GM21723 (cell line): ENCODE measurements around the gene OTUD3.
"Not testable (repeated sequence)": the region's sequence is repeated elsewhere in the genome, so short reads cannot be mapped to it uniquely, and the experiment has no call there.

Experiments
- ATAC-seq: cut with Tn5 transposase; IDR thresholded peaks from one replicate; pipeline ENCODE4 v1.9.1; 2021; ENCODE audit warnings: mild to moderate bottlenecking, moderate library complexity; ENCODE audit not compliant: unreplicated experiment

Gene OTUD3

DNA sequence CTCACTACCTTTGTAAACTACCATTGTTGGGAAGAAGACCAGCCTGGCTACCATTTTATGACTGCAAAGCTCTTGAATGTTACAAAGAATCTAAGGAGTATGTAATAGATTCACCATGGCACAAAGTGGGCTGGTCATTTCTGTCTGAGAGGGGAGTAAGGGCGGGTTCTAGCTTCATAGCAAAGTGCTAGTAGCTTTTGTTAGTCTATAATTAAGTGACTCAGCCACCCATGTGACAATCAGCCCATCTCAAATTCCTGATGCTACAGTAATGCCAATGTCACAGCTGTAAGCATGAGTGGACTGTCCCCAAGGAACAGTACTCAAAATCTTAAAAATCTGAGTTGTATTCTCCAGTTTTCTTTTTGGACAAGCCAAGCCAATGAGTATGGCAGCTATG, 15.4 kb upstream of the OTUD3 start:
- no peak for ATAC-seq

DNA sequence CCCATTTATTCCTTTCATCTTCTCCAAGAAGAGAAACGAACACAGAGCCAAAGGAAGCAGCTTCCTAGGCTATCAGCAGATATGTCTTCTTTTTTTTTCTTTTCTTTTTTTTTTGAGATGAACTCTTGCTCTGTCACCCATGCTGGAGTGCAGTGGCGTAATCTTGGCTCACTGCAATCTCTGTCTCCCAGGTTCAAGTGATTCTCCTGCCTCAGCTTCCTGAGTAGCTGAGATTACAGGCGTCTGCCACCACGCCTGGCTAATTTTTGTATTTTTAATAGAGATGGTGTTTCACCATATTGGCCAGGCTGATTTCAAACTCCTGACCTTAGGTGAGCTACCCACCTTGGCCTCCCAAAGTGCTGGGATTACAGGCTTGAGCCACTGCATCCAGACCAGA, 13.6 kb upstream of the OTUD3 start:
- ATAC-seq = not testable (repeated sequence)

DNA sequence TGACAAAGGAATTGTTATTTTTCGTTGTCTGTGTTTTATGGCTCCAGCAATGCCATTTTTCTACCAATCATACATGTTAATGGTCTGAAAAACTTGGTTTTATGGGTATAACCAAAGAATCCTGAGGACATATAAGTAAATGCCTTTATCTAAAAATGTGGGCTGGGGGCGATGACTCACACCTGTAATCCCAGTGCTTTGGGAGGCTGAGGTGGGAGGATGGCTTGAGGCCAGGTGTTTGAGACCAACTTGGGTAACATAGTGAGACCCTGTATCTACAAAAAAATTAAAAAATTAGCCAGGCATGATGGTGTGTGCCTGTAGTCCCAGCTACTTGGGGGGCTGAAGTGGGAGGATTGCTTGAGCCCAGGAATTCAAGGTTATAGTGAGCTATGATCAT, 12.7 kb upstream of the OTUD3 start:
- ATAC-seq = not testable (repeated sequence)

DNA sequence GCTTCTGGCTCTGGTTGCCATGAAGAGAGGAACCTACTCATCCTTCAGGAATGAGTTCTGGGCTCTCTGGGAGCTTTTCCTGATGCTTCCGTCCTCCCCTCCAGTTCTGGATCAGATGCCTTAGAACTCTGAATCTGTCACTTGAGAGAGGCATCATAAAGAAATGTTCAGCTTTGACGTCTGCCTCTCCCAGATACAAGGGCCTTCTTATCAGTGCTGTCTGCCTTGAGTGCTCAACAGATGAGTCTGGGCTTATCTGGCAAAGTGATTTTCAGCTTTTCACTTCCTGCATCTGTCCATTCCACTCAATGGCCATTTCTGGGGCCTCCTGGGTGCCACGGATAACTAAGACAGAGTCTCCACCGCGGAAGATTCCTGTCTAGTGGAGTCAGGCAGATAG, 12.3 kb upstream of the OTUD3 start:
- no peak for ATAC-seq

DNA sequence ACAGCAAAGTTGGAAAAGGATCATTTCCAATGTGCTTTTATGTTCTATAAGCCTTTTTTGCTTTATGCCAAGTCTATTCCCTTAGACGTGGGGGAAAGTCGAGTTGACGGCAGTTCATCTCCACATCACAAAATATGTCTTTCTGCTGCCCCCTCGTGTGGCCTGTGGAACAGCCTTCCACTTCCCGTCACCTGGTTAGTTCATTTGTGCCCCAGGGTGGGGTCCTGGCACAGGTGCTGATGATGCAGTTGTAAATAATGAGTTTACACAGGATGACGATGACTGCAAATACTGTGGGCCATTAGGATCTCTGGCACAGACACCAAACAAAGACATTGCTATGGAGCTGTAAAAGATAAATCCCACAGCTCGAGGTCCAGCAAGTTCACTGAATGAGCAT, 10.0 kb upstream of the OTUD3 start:
- ATAC-seq = no peak

DNA sequence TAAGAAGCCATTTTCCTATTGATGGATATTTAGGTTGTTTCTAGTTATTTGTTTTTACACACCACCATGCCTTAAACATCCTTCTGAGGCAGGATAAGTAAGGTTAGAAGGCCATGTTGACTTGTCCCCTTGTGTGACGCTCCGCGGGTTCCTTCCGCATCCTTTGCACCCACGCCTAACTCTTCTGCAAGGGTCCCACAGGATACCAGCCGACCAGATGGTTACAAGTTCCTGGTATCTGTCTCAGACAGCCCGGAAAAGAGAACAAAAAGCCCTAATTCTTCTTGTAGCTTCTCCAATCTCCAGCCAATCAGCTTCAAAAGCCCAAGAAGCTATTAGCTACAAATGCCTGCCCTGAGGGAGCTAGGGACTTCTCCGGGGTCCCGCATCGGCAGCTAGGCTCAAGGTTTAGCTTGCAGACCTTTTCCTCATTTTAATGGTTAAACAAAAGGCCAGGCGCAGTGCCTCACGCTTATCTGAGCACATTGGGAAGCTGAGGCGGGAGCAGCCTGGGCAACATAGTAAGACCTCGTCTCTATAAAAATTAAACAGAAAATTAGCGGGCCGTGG, 4.9 kb upstream of the OTUD3 start:
- ATAC-seq = no peak

DNA sequence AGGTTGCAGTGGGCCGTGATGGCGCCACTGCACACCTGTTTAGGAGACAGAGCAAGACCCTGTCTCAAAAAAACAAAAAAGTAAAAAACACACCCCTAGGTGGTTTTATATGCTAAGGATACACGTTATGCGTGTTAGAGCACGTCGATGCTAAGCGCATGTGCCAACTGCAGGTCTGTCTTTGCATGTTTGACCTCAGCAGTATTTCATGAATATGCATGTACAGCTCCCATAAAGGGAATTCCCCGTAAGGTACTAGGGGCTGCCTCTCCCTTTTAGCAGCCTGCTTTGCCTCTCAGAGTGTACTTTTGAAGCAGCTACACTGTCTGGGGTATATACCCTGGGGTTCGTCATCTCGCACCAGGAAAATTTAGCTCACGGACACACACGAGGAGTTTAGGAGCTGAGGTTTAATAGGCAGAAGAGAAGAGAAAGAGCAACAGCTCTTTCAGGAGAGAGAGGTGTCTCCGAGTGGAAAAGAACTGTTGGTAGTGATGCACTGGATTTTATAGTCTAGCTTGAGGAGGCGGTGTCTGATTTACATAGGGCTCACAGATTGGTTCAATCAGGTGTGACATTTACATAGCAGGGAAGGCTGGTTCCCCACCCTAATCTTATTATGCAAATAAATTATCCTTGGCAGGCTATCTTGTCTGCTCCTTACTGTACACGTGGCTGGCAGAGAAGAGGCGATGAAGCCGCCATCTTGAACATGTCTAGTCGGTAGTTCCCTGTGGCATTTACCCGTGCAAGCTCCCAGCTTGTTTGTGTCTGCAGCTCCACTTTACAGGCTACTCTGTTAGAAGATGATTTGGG, 4.2 kb upstream of the OTUD3 start:
- no peak for ATAC-seq

DNA sequence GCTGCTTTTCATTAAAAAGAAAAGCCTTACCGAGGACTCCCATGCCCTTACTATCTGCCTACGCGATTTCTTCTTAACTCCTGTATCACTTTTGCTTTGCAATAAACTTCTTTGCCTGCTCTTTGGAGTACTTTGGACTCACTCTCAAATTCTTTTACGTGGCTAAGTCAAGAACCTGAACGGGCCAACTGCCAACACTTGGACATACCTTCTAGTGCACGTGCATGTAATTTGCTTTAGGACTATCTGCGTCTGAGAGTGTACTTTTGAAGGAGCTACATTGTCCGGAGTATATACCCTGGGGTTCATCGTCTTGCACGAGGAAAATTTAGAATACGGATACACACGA, 3.6 kb upstream of the OTUD3 start:
- no peak for ATAC-seq

DNA sequence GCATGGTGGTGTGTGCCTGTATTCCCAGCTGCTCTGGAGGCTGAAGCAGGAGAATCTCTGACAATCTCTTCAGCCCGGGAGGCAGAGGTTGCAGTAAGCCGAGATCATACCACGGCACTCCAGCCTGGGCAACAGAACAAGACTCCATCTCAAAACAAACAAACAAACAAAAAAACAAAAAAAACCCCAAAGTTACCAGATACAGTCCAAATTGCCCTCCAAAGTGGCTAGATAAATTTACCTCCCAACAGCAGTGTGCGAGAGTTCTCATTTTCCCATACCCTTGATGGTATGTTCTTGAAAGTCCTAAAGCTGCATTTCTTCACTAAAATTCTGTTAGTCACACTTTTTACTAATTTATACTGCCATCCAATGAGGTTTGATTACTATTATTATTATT, 3.0 kb upstream of the OTUD3 start:
- no peak for ATAC-seq

DNA sequence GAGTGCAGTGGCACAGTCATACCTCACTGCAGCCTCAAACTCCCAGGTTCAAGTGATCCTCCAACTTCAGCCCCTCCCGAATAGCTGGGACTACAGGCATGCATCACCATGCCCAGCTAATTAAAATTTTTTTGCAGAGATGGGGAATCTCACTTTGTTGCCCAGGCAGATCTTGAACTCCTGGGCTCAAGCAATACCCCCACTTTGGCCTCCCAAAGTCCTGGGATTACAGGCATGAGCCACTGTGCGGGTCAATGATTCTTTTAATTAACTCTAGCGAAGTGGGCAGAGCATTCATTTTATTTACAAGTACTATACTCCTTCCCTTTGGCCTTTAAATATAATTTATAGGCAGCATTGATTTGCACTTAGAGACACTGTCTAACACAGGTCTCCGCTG, 2.5 kb upstream of the OTUD3 start:
- ATAC-seq = no peak

DNA sequence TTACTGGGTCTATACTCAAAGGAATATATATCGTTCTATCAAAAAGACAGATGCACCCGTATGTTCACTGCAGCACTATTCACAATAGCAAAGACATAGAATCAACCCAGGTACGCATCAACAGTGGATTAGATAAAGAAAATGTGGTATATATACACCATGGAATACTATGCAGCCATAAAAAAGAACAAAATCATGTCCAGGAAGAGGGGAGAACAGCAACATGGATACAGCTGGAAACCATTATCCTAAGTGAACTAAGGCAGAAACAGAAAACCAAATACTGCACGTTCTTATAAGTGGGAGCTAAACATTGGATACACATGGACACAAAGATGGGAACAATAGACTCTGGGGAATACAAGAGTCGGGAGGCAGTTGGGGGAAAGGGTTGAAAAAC, 1.4 kb upstream of the OTUD3 start:
- ATAC-seq = not testable (repeated sequence)

DNA sequence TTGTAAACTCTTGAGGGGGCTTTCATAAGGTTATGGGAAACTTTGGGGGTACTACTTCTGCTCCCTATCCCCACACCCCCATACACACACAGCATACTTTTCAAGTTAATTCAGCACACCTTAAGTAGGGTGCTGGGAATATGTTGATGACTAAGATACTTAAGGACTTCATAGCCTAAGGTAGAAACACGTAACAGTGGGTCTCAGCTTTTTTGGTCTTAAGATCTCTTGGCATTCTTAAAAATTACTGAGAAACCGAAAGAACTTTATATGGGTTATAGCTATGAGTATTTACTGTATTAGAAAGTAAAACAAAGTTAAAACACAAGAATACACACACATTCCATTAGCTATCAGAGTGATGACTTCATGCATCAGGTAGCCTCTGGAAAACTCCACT, 2.1 kb downstream of the OTUD3 start:
- no peak for ATAC-seq

DNA sequence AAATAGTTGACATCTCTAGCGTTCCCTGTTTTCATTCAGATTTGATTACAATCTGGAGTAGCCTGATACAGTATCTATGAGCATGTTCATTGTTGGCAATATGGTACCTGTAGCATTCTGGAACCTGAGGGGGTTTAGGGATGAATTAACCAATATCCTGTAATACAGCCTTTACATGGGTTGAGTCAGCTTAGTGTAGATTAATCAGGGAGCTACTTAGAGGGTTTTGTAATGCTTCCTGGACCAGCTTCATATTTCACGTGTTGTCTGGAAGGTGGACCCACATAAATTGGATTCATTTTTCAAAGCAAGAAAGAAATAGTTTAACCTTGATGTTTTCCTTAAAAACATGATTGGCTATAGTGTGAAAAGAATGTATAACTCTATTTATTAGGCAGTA, 3.6 kb downstream of the OTUD3 start:
- ATAC-seq = no peak

DNA sequence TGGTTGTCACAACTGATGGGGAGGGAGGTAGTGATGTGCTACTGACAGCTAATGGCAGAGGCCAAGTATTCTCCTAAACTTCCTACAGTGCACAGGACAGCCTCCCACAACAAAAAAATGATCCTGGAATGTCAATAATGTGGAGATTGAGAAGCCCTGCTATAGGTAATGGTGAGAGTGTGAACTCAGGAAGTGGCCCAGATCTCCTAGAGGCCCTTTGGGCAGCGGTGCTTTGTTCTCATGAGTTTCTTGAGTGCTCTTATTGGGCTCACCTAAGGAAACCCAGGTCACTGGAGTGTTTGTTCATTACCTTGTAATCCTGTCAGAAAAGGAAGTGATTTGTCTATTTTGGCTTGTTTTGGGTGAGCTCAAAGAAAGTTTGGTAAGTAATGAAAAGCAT, 5.9 kb downstream of the OTUD3 start:
- ATAC-seq = no peak

DNA sequence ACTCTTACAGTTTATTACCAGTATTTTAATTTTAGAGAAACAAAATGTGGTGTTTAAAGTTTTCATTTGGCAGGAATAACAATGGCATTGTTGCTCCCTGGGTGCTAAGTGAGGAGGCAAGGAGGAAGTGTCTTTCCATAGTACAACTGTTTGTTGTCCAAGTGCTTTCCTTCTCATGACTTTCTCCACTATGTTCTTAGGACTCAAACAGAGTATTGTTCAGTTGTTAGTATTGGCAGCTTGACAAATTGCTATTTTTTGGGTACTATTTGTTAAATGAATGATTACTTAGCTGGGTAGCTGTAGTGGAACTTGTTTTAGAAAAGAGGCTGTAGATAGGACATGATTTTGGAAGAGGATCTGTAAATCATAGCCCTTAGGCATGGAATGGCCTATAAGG, 7.5 kb downstream of the OTUD3 start:
- no peak for ATAC-seq

DNA sequence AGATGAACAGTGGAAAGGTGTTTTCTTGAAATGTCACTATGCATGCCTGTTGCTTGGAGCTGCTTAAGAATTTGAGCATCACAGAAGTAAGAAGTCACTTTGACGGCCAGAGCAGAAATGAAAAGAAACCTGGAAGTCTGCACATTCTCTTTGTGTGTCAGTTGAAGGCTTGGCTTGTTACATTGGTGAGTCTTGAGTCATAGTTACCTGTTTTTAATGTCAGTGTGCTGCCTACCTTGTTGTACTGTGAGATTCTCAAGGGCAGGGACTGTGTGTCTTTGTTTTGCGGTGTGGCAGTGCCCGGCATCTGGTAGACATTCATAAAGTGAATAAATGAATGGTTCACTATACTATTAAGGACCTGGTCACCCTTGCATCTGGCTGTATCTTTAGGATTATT, 9.9 kb downstream of the OTUD3 start:
- ATAC-seq = no peak

DNA sequence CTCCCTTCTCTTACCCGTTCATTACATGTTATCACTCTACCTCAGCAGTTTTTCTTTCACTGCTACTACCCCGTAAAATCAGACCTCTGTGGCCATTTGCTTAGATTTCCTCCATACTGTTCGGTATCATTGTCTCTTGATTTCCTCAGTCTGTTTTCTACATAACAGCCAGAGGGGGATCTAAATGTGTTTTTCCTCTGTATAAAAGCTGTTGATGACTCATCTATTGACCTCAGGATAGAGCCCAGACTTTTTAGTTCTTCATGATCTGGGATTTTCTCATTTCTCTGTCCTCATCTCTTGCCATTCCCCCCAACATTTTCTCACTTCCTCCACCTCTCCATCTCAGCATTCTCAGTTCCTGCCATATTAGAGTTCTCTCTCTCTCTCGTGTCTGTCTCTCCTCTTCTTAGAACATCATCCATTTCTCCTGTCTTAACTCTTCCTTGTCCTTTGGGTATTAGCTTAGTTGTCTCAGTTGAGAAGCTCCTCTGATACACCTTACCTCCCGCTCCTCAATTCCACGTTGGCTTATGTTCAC, 10.5 kb downstream of the OTUD3 start:
- ATAC-seq = no peak

DNA sequence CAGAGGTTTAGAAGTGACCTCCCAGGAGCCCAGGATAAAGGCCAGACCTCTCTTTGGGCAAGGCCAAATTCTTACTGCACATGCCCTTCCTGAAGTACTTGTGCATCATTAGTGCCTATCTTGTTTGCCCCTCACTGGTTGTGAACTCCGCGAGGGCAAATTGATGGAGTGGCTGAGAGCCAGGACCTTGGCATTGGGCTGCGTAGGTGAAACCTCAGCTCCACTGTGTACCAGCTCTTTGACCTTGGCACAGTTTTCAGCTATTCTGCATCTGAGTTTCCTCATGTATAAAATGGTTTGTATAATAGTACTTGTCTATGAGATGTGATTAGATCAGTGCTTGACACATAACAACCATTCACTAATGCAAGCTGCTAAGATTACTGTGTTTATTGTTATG, 11.5 kb downstream of the OTUD3 start:
- ATAC-seq = no peak

DNA sequence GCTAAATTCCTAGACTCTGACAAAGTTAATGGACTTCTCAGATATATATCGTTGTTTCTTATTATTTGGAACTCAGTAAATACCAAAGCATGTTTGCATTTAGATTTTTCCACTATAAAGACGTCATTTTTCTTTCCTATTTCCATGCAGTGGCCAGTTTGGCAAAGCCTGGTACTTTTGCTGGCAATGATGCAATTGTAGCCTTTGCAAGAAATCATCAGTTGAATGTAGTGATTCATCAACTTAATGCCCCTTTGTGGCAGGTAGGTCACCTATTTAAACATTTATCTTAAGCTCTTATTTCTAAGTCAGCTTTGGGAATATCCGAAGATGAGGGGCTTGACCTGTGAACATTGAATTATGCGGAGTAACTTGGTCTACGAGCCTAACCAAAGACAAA, 12.0 kb downstream of the OTUD3 start:
- no peak for ATAC-seq

DNA sequence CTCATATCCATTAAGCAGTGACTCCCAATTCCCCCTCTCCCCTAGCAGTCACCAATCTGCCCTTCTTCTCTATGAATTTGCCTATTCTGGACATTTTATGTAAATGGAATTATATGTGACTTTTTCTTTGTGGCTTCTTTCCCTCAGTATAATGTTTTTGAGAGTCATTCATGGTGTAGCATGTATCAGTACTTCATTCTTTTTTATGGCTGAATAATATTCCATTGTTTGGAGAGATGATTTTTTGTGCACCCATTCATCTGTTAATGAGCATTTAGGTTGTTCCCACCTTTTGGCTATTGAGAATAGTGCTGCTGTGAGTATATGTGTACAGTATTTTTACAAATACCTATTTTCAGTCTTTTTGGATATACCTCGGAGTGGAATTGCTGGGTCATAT, 19.5 kb downstream of the OTUD3 start:
- no peak for ATAC-seq

DNA sequence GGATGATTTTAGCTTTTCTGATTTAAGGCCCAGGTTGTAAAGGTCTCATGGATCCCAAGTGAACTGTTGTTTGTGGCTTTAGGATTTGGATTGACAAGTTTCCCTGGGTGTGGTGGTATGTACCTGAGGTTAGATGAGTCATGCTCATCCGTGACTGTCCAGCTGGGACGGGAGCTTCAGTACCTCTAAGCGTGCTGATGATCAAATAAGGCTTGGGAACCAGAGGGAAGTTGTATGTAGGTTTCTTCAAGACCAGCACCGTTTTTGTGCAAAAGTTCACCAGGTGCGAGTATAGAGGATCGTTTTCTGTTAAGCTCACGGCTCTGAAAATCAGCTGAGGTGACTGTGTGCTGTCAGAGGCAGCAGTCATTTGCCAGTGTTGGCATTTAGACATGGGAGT, 21.4 kb downstream of the OTUD3 start:
- ATAC-seq = no peak

DNA sequence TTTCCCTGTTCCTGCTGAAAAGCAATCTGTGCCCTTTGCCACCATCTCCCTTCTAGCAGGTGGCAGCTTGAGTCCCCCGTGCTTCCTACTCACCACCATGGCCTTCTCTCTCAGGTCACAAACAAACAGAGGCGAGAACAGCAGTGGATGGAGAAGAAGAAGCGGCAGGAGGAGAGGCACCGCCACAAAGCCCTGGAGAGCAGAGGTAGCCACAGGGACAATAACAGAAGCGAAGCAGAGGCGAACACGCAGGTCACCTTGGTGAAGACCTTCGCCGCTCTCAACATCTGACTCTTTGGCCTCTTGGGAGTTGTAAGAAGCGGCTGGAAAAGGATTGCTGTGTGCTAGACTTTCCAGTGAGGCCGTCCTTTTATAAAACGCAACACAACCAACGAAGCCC, 25.3 kb downstream of the OTUD3 start:
- ATAC-seq = no peak

DNA sequence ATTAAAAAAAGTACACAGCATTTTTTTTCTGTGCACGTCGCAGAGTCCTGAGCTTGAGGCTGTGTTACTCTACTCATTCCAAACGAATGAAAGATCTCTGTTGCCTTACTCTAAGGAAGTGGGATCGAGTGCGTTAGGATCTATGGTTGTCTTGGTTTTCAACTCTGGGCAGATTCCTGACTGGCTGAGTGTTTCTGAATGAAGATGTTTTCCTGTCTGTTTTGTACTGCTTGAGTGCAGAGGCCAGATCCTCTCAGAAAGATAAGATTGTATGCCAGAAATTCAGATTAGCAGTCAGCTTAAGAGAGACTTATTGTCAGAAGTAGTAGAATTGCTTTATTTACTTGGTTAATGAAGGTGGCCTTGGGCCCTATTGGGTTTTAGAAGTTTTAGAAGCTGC, 27.2 kb downstream of the OTUD3 start:
- ATAC-seq = no peak
